ENCODE data around the gene COPG1. TPM values are rescaled to one million over a fixed set of nuclear protein-coding genes. Genes with fewer than 3 reads are reported as not detected.
A peak's percentile ranks its signal among the peaks of the same experiment; 100 is the strongest.

Gene COPG1
- total and polyA plus RNA-seq, 2 of the 13 experiments (the other 11 are each of a cell fraction or from before 2014, with no cell fraction given), result 98.6 to 166 TPM

- TF ChIP-seq MXI1 (IDR thresholded peaks at IDR 0.05; ENCODE audit: borderline replicate concordance, low read depth, low read length) (peak; percentile 88), ATF4 (CRISPR knock-in tag; IDR thresholded peaks at IDR 0.05) (peak in 1 of 2 experiments; percentile 50; a peak in 1 of 4 replicates), ZFAT (CRISPR knock-in tag; conservative IDR thresholded peaks at IDR 0.05) (0 out of 2 replicates have a peak, but pooled peaks have one; percentile 43), ZNF335 (CRISPR knock-in tag; IDR thresholded peaks at IDR 0.05) (0 out of 2 replicates have a peak, but pooled peaks have one; percentile 40), PATZ1 (CRISPR knock-in tag; IDR thresholded peaks at IDR 0.05) (peak; percentile 62), IRX3 (CRISPR knock-in tag; IDR thresholded peaks at IDR 0.05; ENCODE audit: borderline replicate concordance, low read depth) (no peak), ZNF775 (CRISPR knock-in tag; IDR thresholded peaks at IDR 0.05; ENCODE audit: borderline replicate concordance) (no peak), ASH2L (IDR thresholded peaks at IDR 0.05; ENCODE audit: insufficient read length, low read depth, low read length) (peak; percentile 36), KLF15 (CRISPR knock-in tag; IDR thresholded peaks at IDR 0.05; ENCODE audit: borderline replicate concordance) (peak; percentile 87; the same call in 1 of the 2 replicates), ZSCAN5A (CRISPR knock-in tag; IDR thresholded peaks at IDR 0.05; ENCODE audit: borderline replicate concordance) (no peak), ETV5 (CRISPR knock-in tag; IDR thresholded peaks at IDR 0.05; ENCODE audit: borderline replicate concordance) (peak; percentile 45; the same call in 1 of the 2 replicates), MEIS2 (CRISPR knock-in tag; IDR thresholded peaks at IDR 0.05) (0 out of 2 replicates have a peak, but pooled peaks have one; percentile 22), NFE2L2 (IDR thresholded peaks at IDR 0.05; ENCODE audit: low read length) (no peak), YEATS2 (CRISPR knock-in tag; IDR thresholded peaks at IDR 0.05; ENCODE audit: borderline replicate concordance) (peak; percentile 70), ZNF883 (CRISPR knock-in tag; IDR thresholded peaks at IDR 0.05; ENCODE audit: not compliant biosample characterization) (no peak), SOX6 (IDR thresholded peaks at IDR 0.05) (no peak), SOX6 (CRISPR knock-in tag; IDR thresholded peaks at IDR 0.05) (peak; percentile 65), ZBTB20 (CRISPR knock-in tag; IDR thresholded peaks at IDR 0.05; ENCODE audit: borderline replicate concordance, low read depth) (0 out of 2 replicates have a peak, but pooled peaks have one; percentile 29), RFXAP (CRISPR knock-in tag; IDR thresholded peaks at IDR 0.05; ENCODE audit: borderline replicate concordance) (peak; percentile 32), PCBP2 (optimal IDR thresholded peaks at IDR 0.05; ENCODE audit: low read depth, low read length, poor library complexity, severe bottlenecking) (no peak), POGZ (CRISPR knock-in tag; IDR thresholded peaks at IDR 0.05) (peak; percentile 17; the same call in 1 of the 2 replicates), ZNF572 (CRISPR knock-in tag; IDR thresholded peaks at IDR 0.05) (no peak), RXRA (CRISPR knock-in tag; IDR thresholded peaks at IDR 0.05) (peak; percentile 57; the same call in 1 of the 2 replicates), KMT2A (CRISPR knock-in tag; IDR thresholded peaks at IDR 0.05) (peak; percentile 51), ZMAT5 (CRISPR knock-in tag; IDR thresholded peaks at IDR 0.05; ENCODE audit: borderline replicate concordance, low read depth) (no peak)
Measured at GRCh38 chr3:129316248-129317013, 67.0 kb downstream of the COPG1 start (continued).
